Measurements from ENCODE around the gene ZSWIM3.
"Not testable (repeated sequence)": the region's sequence is repeated elsewhere in the genome, so short reads cannot be mapped to it uniquely, and the experiment has no call there.

The ZSWIM3 gene

DNA sequence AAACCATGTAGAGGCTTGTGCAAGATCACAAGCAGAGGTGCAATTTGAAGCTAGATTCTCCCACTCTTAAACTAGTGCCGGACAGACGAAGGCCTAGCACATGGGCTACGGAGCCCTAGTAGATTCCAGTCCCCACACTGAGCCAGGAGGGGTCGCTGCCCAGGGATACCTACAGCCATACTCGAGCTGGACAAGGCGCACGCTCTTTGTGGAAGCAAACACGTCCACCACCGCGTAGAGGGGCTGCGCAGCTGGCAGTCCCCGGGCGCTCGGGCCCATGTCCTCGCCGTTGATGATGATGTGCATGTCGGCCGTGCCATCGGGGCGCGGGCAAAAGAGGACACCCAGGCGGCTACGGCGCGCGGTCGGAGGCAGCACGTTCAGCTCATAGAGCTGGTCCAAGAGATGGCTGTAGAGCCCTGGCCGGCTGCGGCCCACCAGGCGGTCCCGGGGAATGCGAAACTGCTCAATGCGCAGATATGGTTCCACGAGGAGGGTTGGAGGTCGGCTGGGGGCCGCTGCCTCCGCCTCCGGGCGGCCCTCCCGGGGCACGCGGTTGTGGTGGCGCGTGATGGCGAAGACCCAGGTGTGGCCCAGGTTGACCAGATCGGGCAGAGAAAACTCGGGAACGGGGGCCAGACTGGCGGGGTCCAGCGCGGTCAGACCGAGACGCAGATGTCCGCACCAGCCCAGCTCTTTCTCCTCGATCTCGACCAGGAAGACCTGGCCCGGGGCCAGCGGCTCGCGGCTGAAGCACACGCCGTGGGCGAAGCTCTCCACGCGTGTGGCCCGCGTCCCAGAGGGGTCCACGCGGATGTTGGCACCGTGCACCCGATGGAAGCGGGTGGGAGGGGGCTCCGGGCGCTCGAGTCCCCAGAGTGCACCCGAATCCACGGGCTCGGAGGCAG, 32.9 kb downstream of the ZSWIM3 start:
- no peak for DNase-seq (ENCODE audit: low read depth, low spot score)

DNA sequence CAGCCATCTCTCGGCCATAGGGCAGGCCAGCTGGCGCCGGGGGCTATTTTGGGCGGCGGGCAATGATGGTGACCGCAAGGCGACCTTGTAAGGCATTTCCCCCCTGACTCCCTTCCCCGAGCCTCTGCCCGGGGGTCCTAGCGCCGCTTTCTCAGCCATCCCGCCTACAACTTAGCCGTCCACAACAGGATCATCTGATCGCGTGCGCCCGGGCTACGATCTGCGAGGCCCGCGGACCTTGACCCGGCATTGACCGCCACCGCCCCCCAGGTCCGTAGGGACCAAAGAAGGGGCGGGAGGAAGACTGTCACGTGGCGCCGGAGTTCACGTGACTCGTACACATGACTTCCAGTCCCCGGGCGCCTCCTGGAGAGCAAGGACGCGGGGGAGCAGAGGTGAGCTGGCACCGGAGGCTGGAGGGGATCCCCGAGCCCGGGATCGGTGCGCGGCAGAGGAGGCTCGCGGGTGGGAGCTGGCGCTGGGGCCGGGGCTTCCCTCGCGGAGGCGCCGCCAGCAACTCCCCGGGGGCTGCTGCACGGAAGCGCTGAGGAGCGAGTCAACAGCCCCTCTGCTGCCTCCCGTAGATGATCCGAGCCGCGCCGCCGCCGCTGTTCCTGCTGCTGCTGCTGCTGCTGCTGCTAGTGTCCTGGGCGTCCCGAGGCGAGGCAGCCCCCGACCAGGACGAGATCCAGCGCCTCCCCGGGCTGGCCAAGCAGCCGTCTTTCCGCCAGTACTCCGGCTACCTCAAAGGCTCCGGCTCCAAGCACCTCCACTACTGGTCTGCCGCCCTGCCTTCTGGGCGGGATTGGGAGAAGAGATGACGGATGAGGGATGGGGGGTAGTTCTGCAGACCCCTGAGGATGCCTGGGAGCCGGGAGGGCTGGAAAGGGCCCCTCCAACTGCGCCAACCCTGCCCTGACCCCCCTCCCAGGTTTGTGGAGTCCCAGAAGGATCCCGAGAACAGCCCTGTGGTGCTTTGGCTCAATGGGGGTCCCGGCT, 33.9 kb downstream of the ZSWIM3 start, which contains the start of the genes CTSA and NEURL2:
CTSA (plus strand) TSS at position 351 of the 999 bp plus-strand sequence; CDS start at position 585, 234 bp downstream.
NEURL2 (minus strand) TSS at position 224 of the 999 bp plus-strand sequence; CDS start at position 7, 217 bp downstream.
- peak; percentile 73 for DNase-seq (ENCODE audit: low read depth, low spot score)

DNA sequence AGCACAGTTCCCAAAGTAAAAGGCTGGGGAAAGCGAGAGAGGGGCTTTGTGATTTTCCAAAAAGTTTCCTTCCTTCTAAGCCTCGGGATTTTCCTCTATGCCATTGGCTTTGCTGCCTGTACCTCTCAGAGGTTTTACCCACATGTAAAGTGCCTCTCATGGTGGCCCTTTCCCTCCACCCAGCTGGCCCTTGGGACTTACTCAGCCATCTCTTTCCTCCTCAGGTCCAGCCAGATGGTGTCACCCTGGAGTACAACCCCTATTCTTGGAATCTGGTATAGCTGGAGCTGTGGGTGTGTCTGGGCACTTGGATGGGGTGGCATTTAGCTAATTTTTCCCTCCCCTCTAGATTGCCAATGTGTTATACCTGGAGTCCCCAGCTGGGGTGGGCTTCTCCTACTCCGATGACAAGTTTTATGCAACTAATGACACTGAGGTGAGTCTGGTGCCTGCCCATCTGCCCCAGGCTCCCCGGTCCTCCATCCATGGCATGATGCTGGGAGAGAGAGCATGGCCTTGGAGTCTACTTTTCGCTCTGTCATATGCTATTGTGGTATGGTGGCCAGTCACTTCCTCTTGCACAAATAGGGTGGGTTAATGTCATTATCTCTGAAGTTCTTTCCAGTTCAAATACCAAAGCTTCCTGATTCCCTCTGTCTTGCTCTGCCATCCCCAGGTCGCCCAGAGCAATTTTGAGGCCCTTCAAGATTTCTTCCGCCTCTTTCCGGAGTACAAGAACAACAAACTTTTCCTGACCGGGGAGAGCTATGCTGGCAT, 34.8 kb downstream of the ZSWIM3 start:
- DNase-seq (ENCODE audit: low read depth, low spot score), result no peak

DNA sequence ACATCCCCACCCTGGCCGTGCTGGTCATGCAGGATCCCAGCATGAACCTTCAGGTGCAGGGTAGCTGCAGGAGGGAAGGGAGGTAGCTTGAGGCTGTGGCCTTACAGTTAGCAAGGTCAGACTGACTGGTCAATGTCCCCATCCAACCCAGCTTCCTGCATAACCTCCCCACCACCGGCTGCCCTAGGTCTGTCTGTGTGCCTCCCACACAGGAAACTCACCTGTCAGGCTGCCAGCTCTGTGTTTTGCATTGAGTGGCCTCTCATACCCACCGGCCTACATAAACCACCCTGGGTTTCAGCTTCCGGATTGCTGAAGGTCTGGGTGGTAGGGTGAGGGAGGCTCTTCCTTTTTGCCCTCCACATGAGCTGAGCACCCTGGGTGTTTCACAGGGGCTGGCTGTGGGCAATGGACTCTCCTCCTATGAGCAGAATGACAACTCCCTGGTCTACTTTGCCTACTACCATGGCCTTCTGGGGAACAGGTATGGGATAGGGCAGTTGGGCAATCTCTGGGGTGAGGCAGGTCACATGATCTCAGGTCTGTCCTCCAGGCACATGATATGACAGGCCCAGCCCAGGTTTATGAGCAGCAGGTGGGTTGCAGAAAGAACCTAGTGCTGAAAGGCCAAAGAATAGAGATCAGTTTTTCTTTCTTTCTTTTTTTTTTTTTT, 35.5 kb downstream of the ZSWIM3 start:
- DNase-seq (ENCODE audit: low read depth, low spot score), result no peak

DNA sequence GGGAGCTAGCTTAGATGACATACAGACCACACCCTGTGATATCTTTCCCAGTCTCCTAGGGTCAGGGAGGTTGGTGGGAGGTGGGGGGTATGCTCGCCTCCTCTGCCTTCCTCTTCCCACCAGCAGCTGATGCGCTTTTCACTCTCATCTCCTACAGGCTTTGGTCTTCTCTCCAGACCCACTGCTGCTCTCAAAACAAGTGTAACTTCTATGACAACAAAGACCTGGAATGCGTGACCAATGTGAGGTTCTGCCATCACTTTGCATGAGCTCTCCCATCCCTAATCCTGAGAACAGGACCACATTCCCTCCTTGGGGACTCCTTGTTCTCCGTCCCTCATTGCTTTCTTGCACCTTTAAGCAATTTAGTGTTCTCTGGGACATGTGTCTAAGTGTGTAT, 36.4 kb downstream of the ZSWIM3 start:
- no peak for DNase-seq (ENCODE audit: low read depth, low spot score)

DNA sequence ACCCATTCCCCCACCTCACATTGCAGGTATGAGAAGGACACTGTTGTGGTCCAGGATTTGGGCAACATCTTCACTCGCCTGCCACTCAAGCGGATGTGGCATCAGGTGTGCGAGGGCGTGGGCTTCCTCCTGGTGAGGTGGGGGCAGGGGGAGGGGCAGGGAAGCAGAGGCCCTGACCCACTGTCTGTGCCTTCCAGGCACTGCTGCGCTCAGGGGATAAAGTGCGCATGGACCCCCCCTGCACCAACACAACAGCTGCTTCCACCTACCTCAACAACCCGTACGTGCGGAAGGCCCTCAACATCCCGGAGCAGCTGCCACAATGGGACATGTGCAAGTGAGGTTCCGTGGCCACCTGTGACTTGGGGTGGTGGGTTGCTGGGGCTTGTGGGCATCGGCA, 37.4 kb downstream of the ZSWIM3 start:
- no peak for DNase-seq (ENCODE audit: low read depth, low spot score)

DNA sequence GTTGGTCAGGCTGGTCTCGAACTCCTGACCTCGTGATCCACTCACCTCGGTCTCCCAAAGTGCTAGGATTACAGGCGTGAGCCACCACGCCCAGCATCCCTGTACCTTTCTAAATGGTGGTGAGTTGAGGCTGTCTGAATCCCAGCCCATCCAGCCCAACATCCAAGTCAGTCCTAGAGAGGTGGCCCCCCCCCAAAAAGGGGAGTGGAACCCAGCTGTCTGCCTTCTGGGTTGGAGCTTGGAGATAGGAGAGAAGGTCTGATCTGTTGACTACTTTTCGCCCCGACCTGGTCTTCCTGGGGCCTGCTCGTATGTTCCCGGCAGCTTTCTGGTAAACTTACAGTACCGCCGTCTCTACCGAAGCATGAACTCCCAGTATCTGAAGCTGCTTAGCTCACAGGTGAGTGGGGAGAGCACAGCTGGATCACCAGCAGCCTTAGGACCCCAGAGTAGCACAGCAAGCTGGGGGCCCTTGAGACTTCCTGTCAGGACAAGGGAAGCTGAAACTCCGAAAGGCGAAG, 39.3 kb downstream of the ZSWIM3 start:
- no peak for DNase-seq (ENCODE audit: low read depth, low spot score)

DNA sequence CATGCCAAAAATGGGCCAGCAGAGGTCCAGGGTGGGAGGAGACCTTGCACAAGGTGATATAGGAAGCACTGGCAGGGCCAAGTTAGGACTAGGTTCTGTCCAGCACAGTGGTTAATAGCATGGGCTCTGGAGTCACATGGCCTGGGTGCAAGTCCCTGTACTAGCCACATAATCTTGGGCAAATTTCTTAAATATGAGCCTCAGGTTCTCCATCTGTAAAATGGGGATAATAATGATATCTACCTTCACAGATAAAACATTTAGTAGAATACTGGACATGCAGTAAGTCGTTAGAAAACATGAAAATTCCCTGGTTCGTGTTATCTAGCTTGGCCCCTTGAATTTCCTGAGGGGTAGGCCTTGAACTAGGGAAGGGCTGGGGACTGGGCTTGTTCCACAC, 39.9 kb downstream of the ZSWIM3 start:
- no peak for DNase-seq (ENCODE audit: low read depth, low spot score)

DNA sequence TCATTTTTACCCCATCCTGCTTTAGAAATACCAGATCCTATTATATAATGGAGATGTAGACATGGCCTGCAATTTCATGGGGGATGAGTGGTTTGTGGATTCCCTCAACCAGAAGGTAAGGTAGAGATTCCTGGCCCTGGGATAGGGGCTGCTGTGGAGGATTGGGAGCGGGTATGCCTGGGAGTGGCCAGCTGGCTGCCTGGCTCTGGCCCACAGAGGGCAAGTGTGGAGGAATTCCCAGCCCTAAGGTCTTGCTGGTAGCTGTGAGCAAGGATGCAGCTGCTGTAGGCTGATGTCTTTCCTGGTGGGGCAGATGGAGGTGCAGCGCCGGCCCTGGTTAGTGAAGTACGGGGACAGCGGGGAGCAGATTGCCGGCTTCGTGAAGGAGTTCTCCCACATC, 40.3 kb downstream of the ZSWIM3 start:
- no peak for DNase-seq (ENCODE audit: low read depth, low spot score)

DNA sequence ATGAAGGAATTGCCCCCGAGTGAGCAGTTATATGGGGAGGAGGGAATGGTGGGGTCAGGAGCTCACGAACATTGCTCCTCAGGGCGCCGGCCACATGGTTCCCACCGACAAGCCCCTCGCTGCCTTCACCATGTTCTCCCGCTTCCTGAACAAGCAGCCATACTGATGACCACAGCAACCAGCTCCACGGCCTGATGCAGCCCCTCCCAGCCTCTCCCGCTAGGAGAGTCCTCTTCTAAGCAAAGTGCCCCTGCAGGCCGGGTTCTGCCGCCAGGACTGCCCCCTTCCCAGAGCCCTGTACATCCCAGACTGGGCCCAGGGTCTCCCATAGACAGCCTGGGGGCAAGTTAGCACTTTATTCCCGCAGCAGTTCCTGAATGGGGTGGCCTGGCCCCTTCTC, 40.9 kb downstream of the ZSWIM3 start:
- no peak for DNase-seq (ENCODE audit: low read depth, low spot score)

DNA sequence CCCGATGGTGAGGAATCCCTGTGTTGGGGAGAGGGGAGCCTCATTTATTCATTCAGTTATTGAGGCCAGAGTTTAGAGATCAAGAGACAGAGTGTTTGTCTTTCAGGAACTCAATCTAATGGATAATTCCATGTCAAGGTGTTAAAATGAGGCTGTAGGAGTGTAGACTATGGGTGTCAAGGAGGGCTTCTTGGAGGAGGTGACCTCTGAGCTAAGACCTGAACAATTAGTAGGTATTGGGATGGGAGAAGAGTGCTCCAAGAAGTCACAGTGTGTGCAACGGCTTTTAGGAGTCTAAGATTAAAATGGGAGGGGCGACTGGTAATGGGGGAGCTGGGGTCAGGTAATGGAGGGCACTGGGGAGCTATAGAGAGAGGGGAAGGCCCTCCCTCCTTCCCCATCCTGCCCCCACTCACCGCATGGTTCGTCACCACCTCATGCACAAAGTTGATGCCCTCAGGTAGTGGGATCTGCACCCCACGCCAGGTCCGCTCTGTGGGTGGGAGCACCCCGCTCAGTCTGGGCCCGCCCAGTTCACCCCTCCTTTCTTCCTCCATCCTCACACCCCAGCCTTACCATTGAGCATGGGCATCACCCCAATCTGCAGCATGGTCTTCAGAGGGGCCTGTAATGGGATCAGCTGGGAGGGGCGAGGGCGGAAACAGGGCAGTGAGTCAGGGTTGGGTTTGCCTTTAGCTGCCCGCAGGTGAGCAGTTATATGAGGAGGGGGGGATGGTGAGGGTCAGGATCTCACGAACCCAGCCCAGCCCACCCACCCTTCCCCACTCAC, 41.8 kb downstream of the ZSWIM3 start:
- no peak for DNase-seq (ENCODE audit: low read depth, low spot score)

DNA sequence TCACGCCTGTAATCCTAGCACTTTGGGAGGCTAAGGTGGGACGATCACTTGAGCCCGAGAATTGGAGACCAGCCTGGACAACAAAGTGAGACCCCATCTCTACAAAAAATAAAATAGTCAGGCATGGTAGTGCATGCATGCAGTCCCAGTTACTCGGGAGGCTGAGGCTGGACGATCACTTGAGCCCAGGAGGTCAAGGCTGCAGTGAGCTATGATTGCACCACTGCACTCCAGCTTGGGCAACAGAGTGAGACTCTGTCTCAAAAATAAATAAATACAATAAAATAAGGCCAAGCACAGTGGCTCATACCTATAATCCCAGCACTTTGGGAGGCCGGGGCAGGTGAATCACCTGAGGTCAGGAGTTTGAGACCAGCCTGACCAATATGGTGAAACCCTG, 43.9 kb downstream of the ZSWIM3 start:
- DNase-seq (ENCODE audit: low read depth, low spot score), result not testable (repeated sequence)

DNA sequence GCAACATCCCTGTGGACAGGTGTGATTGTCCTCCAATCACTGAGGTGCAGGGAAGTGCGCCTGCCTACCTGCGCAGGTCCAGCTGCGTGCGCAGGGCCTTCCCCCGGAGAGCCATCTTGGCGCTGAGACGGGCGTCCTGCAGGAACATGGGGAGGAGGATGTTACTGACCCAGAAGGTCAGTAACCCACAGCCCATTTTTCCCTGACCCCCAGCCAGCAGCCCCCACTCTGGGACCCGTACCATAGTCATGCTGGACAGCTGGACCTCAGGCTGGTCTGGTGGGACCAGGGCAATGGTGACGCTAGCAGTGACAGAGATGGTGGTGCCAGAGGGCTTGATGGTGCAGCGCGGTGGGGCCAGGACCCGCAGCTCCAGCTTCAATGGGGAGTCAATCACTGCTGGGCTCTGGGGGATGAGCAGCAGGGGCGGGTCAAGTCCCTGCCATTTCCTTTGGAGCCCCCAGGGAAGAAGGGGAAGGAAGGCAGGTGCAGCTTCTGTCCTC, 44.8 kb downstream of the ZSWIM3 start:
- no peak for DNase-seq (ENCODE audit: low read depth, low spot score)

DNA sequence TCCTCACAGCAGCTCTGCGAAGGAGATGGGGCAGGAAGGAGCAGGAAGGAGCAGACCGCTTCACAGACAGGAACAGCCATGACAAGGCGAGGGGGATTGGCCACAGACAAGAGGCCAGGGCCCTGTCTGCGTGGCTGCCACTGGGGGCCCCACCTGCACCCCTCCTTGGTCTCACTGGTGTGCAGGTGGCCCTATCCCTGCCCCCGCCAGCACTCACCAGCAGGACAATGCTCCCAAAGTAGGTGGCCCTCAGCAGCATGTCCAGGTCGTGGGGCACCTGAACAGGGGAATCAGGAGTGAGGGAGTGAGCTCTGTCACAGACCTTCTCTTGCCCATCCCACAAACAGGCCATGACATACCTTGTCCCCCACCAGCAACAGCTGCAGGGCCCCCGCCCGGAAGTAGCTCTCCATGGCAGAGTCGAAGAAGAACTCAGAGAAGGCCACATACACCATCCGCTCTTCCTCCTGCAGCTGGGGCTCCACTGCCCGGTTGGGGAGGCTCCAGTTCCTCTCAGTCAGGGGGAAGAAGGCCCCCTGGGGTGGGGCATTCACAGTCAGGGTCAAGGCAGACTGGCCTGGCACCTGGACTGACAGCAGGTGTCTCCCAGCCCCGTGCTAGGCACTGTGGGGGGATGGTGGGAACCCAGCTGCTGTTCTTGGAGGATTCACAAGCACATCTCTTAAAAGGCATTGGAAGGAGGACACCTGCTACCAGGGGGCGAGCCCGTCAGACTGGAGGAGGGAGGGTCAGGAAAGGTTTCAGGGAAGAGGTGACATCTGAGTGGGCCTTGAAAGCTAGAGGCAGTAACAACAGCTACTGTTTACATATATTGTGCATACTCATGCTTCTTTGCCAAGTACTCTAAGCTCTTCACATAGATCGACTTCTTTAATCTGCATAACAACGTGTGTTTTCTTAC, 47.4 kb downstream of the ZSWIM3 start:
- no peak for DNase-seq (ENCODE audit: low read depth, low spot score)

DNA sequence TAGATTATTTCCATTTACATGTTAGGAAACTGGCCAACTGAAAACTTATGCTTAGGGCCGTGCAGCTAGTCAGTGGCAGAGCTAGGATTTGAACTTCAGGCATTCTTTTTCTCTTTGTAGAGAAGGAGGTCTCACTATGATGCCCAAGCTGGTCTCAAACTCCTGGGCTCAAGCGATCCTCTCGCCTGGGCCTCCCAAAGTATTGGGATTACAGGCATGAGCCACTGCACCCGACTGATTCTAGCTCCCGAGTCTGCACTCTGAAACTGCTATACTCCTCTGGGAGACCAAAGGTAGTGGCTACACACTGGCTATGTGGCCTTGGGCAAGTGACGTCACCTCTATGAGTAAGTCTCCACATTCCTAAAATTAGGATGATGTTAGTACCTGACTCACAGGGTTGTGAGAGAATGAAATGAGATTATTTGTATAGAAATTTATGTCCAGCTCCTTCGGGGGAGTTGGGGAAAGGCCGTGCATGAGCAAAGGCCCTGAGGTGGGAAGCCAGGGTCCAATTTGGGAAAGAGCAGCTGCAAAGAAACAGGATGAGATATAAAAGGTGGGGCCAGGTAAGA, 48.2 kb downstream of the ZSWIM3 start:
- DNase-seq (ENCODE audit: low read depth, low spot score), result no peak

DNA sequence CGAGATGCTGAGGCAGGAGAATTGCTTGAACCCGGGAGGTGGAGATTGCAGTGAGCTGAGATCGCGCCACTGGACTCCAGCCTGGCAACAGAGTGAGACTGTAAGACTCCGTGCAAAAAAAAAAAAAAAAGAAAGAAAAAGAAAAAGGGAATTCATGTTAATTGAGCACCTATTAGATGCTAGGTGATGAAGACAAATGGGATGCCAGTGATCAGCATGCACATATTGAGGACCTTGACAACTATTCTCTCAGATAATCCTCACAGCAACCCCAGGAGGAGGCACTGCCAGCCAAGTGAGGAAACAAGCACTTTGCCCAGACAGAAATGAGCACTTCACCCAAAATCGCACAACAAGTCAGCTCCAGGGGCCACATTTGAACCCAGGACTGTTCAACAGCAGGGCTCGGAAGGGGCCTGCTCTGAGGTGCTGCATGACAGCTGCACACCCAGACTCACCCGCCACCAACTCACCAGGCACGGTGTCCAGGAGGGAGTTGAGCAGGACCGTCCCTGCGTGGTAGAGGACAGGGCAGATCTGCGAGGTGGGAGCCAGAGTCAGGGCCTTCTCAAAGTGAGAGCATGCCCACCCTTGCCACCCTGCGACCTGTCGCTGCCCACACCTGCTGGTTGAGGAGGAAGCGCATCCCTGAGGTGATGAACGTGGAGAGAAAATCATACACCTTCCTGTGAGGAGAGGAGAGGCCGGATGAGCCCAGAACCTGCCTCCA, 50.0 kb downstream of the ZSWIM3 start:
- no peak for DNase-seq (ENCODE audit: low read depth, low spot score)

DNA sequence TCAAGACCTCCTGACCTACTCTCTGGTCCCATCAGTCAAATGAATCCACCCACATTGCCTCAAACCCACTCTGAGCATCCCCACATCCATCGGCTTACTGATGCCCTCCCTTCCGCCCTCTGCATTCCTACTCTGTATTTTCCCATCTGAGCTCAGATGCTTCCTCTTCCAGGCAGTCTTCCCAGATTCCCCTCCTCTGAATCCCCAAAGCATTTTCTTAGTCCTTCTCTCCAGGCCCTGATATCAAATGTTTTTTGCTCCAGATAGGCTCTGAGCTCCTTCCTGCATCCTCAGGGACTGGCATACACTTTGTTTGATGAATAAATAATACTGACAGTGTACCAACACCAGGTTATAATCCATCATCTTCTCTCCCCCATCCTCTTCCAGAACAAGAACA, 50.7 kb downstream of the ZSWIM3 start:
- no peak for DNase-seq (ENCODE audit: low read depth, low spot score)

All from activated naive CD8-positive, alpha-beta T cell treated with anti-CD3 and anti-CD28 coated beads, Interleukin-2, amount 50 U/mL, for 16 hours (primary cell).